Subcutaneous abdominal adipose tissue (tissue), 5 donors: Measurements from ENCODE around the gene SAMD3.

ENCODE experiments used
- H3K27ac ChIP-seq: one replicate; pipeline ENCODE4 v1.7.0; 2013; ENCODE audit warnings: low read depth, mild to moderate bottlenecking, inconsistent platforms, low read length, moderate library complexity
- H3K27me3 ChIP-seq, 5 donors: one replicate each; pipeline ENCODE4 v1.7.0; 2013; ENCODE audit warnings: low read length in 5 of 5, inconsistent platforms in 1 of 5; ENCODE audit not compliant: control insufficient read depth in 5 of 5, insufficient read depth in 4 of 5
- H3K36me3 ChIP-seq, 5 donors: one replicate each; pipeline ENCODE4 v1.7.0; 2013; ENCODE audit warnings: low read length in 5 of 5; ENCODE audit not compliant: control insufficient read depth in 5 of 5, insufficient read depth in 5 of 5
- H3K4me1 ChIP-seq, 5 donors: one replicate each; pipeline ENCODE4 v1.7.0; 2013; ENCODE audit warnings: low read length in 5 of 5, mild to moderate bottlenecking in 3 of 5, moderate library complexity in 1 of 5; ENCODE audit not compliant: control insufficient read depth in 5 of 5, insufficient read depth in 5 of 5
- H3K4me3 ChIP-seq, 5 donors: one replicate each; pipeline ENCODE4 v1.7.0; 2013; ENCODE audit warnings: low read length in 5 of 5, low read depth in 1 of 5
- H3K9ac ChIP-seq, 5 donors: one replicate each; pipeline ENCODE4 v1.7.0; 2013; ENCODE audit warnings: low read length in 5 of 5, mild to moderate bottlenecking in 4 of 5, moderate library complexity in 3 of 5
- H3K9me3 ChIP-seq, 5 donors: one replicate each; pipeline ENCODE4 v1.7.0; 2013; ENCODE audit warnings: low read length in 5 of 5; ENCODE audit not compliant: control insufficient read depth in 5 of 5
- donor health status: healthy.
- donor health status: healthy.
- donor health status: healthy.
- donor health status: healthy.
- donor health status: healthy.

Gene SAMD3

GRCh38 chr6:130105996-130106704, 116.6 kb downstream of the SAMD3 start:
- Histone ChIP-seq H3K4me3 (no peak overlapping the region), H3K9ac (no peak overlapping the region), H3K27me3 (no peaks in the 10 kb centered on the region), H3K4me1 (no peaks in the 10 kb centered on the region), H3K36me3 (peaks cover 2 to 18% (median 6%) of the 10 kb centered on the region in 5 donors), H3K27ac (no peak overlapping the region), H3K9me3 (no peaks in the 10 kb centered on the region)

- H3K9me3 ChIP-seq, result no peaks in the 10 kb centered on the region
- no peak overlapping the region for H3K4me3 ChIP-seq
- H3K27ac ChIP-seq, result no peak overlapping the region
- no peak overlapping the region for H3K9ac ChIP-seq
- no peaks in the 10 kb centered on the region for H3K27me3 ChIP-seq
- H3K36me3 ChIP-seq, result peaks cover 2 to 20% (median 8%) of the 10 kb centered on the region in 5 donors
- H3K4me1 ChIP-seq, result no peaks in the 10 kb centered on the region
Observed at GRCh38 chr6:130099119-130099518, 123.6 kb downstream of the SAMD3 start.

DNA sequence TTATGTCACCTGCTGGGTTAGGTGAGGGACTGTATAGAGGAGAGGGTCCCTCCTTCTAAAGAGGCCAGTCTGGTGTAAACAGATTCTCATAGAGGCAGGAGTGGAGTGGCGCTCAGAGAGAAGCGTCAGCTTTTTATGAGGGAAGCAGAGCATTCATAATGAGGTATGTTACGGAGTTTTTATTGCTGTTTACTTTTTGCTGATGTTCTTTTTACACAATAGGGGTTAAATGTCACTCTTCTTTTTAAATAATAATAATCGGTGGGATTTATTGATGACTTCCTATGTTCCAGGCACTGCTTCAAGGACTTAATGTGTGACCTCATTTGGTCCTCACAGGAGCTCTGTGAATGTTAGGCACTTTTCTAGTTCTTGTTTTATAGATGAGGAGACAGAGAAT, 124.4 kb downstream of the SAMD3 start:
- Histone ChIP-seq H3K9me3 (no peaks in the 10 kb centered on the region), H3K4me3 (no peak overlapping the region), H3K9ac (no peak overlapping the region), H3K36me3 (peaks cover 2 to 23% (median 10%) of the 10 kb centered on the region in 5 donors), H3K27ac (no peak overlapping the region), H3K27me3 (no peaks in the 10 kb centered on the region), H3K4me1 (no peaks in the 10 kb centered on the region)
